ENCODE measurements around the gene RXRA. TPM values are rescaled to one million over a fixed set of nuclear protein-coding genes. Genes with fewer than 3 reads are reported as not detected.

RXRA gene
- total RNA-seq, 4 donors from 2014 or later: 41.8 to 83.1 (median 50.4) TPM

DNA sequence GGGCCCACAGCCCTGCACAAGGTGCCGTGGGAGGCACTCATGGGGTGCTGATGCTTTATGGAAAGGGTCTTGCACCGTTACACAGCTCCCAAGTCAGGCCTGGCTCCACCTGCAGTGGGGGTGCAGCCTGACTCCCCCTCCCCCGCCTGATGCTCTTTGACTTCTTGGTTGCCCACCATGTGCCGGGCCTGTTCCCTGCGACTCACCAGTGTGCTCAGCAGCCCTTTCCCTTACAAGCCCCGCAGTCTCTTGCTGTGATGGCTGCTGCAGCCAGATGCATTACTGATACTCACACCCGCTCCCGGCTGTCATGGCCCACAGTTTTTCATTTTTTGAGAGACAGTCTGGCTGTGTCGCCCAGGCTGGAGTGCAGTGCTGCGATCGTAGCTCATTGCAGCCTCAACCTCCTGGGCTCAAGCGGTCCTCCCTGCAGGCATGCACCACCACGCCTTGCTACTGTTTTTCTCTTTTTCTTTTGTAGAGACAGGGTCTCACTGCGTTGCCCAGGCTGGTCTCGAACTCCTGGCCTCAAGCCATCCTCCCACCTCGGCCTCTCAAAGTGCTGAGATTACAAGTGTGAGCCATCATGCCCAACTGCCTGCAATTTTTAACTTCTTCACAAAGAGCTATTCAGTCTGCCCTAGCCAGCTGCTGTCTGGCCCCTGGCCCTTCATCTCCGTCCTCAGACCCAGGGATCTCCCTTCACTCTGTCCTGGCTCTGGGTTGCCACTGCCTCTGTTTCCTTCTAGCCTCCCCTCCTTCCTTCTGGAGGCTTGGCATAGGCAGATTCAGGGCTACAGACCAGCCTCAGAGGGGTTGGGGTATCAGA, 109.5 kb downstream of the RXRA start:
- intact Hi-C loops (cut with DNase I): loop anchor here (10.0 kb wide), 1 partner anchor 71 kb away; no protein-coding TSS in a partner anchor
- TF ChIP-seq, protein P1, sequence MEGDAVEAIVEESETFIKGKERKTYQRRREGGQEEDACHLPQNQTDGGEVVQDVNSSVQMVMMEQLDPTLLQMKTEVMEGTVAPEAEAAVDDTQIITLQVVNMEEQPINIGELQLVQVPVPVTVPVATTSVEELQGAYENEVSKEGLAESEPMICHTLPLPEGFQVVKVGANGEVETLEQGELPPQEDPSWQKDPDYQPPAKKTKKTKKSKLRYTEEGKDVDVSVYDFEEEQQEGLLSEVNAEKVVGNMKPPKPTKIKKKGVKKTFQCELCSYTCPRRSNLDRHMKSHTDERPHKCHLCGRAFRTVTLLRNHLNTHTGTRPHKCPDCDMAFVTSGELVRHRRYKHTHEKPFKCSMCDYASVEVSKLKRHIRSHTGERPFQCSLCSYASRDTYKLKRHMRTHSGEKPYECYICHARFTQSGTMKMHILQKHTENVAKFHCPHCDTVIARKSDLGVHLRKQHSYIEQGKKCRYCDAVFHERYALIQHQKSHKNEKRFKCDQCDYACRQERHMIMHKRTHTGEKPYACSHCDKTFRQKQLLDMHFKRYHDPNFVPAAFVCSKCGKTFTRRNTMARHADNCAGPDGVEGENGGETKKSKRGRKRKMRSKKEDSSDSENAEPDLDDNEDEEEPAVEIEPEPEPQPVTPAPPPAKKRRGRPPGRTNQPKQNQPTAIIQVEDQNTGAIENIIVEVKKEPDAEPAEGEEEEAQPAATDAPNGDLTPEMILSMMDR (IDR thresholded peaks at IDR 0.05): no peak
- TF ChIP-seq POLR2A (IDR thresholded peaks at IDR 0.05): no peak
- DNase-seq: no peak

DNA sequence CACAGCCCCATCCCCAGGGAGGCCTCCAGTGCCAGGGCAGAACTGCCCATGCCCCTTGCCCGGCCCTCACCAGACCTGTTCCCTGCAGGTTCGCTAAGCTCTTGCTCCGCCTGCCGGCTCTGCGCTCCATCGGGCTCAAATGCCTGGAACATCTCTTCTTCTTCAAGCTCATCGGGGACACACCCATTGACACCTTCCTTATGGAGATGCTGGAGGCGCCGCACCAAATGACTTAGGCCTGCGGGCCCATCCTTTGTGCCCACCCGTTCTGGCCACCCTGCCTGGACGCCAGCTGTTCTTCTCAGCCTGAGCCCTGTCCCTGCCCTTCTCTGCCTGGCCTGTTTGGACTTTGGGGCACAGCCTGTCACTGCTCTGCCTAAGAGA, 110.1 kb downstream of the RXRA start:
- TF ChIP-seq, protein P1 (IDR thresholded peaks at IDR 0.05): peak in 3 of 6 experiments; percentile 16 to 37 (median 23)
- TF ChIP-seq POLR2A (IDR thresholded peaks at IDR 0.05): no peak
- Histone ChIP-seq H3K27me3 (no peaks in the 10 kb centered on the region), H3K9me3 (no peaks in the 10 kb centered on the region), H3K4me1 (peaks cover 66 to 88% (median 69%) of the 10 kb centered on the region in 3 donors), H3K4me3 (no peak overlapping the region), H3K36me3 (peaks cover 6 to 71% (median 17%) of the 10 kb centered on the region in 3 donors), H3K27ac (peak overlapping the region; percentile 87 to 95 (median 92))
- DNase-seq: no peak
- WGBS, 2 donors: 60 to 71% methylated on average over 5 to 11 of the region's 12 CpGs
- intact Hi-C loops (cut with DNase I): loop anchor here (10.0 kb wide), 1 partner anchor 72 kb away; no protein-coding TSS in a partner anchor

More for the DNA sequence above, 109.5 kb downstream of the RXRA start:
- H3K9me3 ChIP-seq: no peaks in the 10 kb centered on the region
- H3K27ac ChIP-seq: peak overlapping the region; percentile 87 to 95 (median 92)
- 29 to 37% methylated on average over 10 to 16 of the region's 17 CpGs for WGBS, 2 donors
- no peaks in the 10 kb centered on the region for H3K27me3 ChIP-seq
- peaks cover 6 to 77% (median 17%) of the 10 kb centered on the region in 3 donors for H3K36me3 ChIP-seq
- H3K4me1 ChIP-seq: peaks cover 69 to 88% (median 75%) of the 10 kb centered on the region in 3 donors
- peak overlapping the region in 2 of 4 donors; percentile 20 to 53 for H3K4me3 ChIP-seq

DNA sequence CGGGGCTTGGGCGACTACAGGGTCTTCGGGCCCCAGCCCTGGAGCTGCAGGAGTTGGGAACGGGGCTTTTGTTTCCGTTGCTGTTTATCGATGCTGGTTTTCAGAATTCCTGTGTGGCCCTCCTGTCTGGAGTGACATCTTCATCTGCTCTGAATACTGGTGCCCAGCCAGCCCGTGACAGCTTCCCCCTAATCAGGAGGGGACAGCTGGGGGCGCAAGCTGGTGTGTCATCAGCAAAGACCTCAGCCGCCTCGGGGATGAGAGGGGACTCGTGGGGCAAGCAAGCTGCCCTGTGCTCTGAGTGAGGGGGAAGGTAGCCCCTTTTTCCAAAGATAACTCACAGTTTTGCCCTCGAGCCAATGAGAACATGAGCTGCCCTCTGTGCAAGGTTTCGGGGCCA, 110.7 kb downstream of the RXRA start:
- DNase-seq: no peak
- Histone ChIP-seq H3K4me1 (peaks cover 63 to 88% (median 69%) of the 10 kb centered on the region in 3 donors), H3K4me3 (no peak overlapping the region), H3K9me3 (no peaks in the 10 kb centered on the region), H3K27me3 (no peaks in the 10 kb centered on the region), H3K27ac (peak overlapping the region; percentile 87 to 95 (median 92)), H3K36me3 (peaks cover 6 to 66% (median 17%) of the 10 kb centered on the region in 3 donors)
- TF ChIP-seq POLR2A (IDR thresholded peaks at IDR 0.05): no peak
- TF ChIP-seq, protein P1 (IDR thresholded peaks at IDR 0.05): no peak
- intact Hi-C loops (cut with DNase I): loop anchor here (10.0 kb wide), 1 partner anchor 72 kb away; no protein-coding TSS in a partner anchor
- 66 to 100% methylated on average over 1 to 9 of the region's 13 CpGs for WGBS, 2 donors

DNA sequence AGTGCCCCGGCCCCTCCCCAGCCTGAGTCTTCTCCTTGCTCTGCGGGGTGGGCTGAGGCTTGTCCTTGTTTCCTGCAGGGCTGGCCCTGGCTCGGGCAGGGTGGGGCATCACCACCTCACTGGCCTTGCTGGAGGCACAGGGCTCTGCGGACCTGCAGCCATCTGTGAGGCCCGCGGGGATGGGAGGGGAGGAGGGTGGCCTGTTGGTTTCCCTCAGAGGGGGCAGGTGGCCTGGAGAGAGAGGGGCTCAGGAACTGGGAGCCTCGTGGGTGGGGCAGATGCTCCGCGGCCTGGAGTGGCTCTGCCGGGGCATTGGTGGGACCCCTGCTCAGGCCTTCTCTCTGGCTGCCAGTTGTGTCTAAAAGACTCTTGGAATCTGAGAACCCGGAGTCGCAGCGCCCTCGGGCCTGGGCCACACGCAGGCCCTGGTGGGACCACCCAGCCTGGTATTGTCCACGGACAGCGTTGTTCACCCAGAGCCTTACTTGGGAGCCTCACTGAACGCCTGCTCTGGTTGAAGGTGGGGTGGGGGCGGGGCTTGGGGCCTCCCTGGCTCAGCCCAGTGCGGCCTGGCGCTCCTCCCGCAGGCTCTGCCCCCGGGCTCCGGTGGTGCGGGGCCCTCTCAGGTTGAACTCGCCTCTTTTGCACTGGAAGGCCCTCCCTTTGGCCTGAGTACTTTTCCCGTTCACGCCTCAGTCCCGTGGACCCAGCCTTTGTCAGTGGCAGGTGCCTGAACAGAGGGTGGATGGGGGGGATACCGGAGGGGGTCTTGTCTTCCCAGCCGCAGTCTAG, 111.3 kb downstream of the RXRA start:
- no peaks in the 10 kb centered on the region for H3K9me3 ChIP-seq
- H3K36me3 ChIP-seq: peaks cover 6 to 64% (median 17%) of the 10 kb centered on the region in 3 donors
- TF ChIP-seq, protein P1 (IDR thresholded peaks at IDR 0.05): no peak
- no peak for TF ChIP-seq POLR2A (IDR thresholded peaks at IDR 0.05)
- H3K27ac ChIP-seq: peak overlapping the region; percentile 55 to 95 (median 89)
- WGBS, 2 donors: 43 to 80% methylated on average over 2 to 7 of the region's 31 CpGs
- no peak overlapping the region for H3K4me3 ChIP-seq
- DNase-seq: no peak
- intact Hi-C loops (cut with DNase I): loop anchor here (10.0 kb wide), 1 partner anchor 73 kb away; no protein-coding TSS in a partner anchor
- peaks cover 0 to 3% (median 0%) of the 10 kb centered on the region in 4 donors for H3K27me3 ChIP-seq
- H3K4me1 ChIP-seq: peaks cover 63 to 88% (median 69%) of the 10 kb centered on the region in 3 donors
